BLaER1 (cell line): ENCODE measurements around the gene GADD45A.
A peak's percentile ranks its signal among the peaks of the same experiment; 100 is the strongest.

Experiments used
- H3K27ac ChIP-seq: shearing (Covaris generic); formaldehyde crosslinking; 2 replicates; pipeline ENCODE4 v1.8.1; 2022
- H3K27me3 ChIP-seq: shearing (Covaris generic); formaldehyde crosslinking; 2 replicates; pipeline ENCODE4 v1.8.1; 2022
- H3K36me3 ChIP-seq: shearing (Covaris generic); formaldehyde crosslinking; 2 replicates; pipeline ENCODE4 v1.8.1; 2022
- H3K4me1 ChIP-seq: shearing (Covaris generic); formaldehyde crosslinking; 2 replicates; pipeline ENCODE4 v1.8.1; 2022
- H3K4me2 ChIP-seq: shearing (Covaris generic); formaldehyde crosslinking; 2 replicates; pipeline ENCODE4 v1.8.1; 2022
- H3K4me3 ChIP-seq: shearing (Covaris generic); formaldehyde crosslinking; 2 replicates; pipeline ENCODE4 v1.8.1; 2022
- H3K9ac ChIP-seq: shearing (Covaris generic); formaldehyde crosslinking; 2 replicates; pipeline ENCODE4 v1.8.1; 2022
- H3K9me3 ChIP-seq: shearing (Covaris generic); formaldehyde crosslinking; 2 replicates; pipeline ENCODE4 v1.8.1; 2022
- H4K20me1 ChIP-seq: shearing (Covaris generic); formaldehyde crosslinking; 2 replicates; pipeline ENCODE4 v1.8.1; 2022
- Cebpa-rat ChIP-seq: shearing (Covaris generic); IDR thresholded peaks from 2 replicates; pipeline ENCODE4 v1.8.1; 2022

GADD45A gene

DNA sequence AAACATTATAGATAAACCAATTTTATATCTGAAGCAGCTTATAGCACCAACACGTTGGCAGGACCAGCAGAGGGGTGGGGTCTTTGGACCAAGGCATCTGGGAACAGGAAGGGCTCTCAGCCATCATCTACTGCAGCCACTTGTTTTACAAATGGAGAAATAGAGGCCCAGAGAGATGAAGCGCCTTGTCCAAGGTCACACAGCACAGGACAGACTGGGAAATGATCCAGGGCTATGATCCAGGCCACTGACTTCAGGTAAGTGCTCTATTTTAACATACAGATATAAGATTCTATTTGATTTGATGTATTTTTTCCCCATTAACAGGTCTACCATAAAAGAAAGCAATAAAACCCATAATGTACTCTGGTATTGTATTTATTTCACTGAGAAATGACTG, 16.9 kb downstream of the GADD45A start:
- no peak overlapping the region for H3K9ac ChIP-seq
- no peak overlapping the region for H3K4me3 ChIP-seq

DNA sequence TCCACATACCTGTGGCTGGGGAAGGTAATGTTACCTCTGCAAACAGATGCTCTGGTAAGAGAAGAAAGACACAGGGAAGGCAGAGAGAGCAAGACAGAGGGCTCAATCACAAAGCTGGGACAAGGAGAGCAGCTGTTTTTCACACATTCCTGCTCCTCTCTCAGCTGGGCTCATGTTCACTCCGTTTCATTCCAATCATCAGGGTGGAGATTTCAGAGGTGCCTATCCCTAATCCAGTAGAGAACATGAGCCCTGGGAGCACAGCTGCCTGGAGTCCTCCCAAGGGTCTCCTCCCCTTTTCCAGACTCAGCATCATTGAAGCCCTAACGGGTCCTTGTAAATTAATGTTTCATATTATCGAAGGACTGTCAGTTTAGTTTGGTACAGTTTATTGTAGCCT, 19.4 kb downstream of the GADD45A start:
- no peak overlapping the region for H3K4me3 ChIP-seq
- H3K9ac ChIP-seq: no peak overlapping the region
- no peak overlapping the region for H3K4me2 ChIP-seq
- no peak for TF ChIP-seq Cebpa-rat
- H3K36me3 ChIP-seq: peaks cover 6% of the 10 kb centered on the region; the same call in 1 of the 2 replicates
- H3K9me3 ChIP-seq: no peaks in the 10 kb centered on the region
- H3K27me3 ChIP-seq: no peaks in the 10 kb centered on the region
- H4K20me1 ChIP-seq: no peaks in the 10 kb centered on the region
- H3K27ac ChIP-seq: no peak overlapping the region
- H3K4me1 ChIP-seq: no peaks in the 10 kb centered on the region

More for the DNA sequence above, 16.9 kb downstream of the GADD45A start:
- no peaks in the 10 kb centered on the region for H4K20me1 ChIP-seq
- H3K4me2 ChIP-seq: no peak overlapping the region
- H3K36me3 ChIP-seq: peaks cover 6% of the 10 kb centered on the region; the same call in 1 of the 2 replicates
- no peaks in the 10 kb centered on the region for H3K4me1 ChIP-seq
- no peaks in the 10 kb centered on the region for H3K27me3 ChIP-seq
- no peak for TF ChIP-seq Cebpa-rat
- H3K9me3 ChIP-seq: no peaks in the 10 kb centered on the region
- no peak overlapping the region for H3K27ac ChIP-seq

DNA sequence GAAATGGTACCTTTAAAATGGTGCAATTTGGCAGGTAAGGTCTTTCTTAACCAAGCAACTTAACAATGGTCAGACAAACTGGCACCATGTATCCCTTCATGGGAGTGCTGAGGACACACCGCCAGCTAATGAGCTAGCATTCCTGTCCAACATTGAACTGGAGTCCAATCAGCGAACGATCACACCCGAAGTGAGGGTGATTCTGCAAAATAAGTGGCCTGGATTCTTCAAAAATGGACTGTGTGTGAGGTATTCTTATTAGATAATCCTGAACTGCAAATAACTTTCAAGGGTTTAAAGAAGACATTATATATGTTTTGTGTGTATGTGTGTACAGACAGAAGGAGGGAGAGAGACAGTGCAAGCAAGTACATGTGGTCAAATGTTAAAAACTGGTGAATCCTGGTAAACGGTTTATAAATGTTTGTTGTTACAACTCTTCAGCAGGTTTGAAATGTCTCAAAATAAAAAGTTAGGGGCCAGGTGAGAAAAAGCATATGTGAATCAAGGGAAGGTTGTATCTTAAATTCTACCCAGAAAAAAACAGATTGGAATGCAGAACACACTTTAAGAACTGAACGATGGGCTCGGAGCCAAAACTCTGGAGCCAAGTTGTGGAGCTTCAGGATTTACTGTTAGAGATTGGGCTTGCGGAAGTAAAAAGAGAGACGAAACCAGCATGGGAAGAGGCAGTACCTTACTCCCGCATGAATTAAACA, 20.9 kb downstream of the GADD45A start:
- no peak overlapping the region for H3K27ac ChIP-seq
- H3K4me3 ChIP-seq: no peak overlapping the region
- no peak overlapping the region for H3K9ac ChIP-seq
- peaks cover 6% of the 10 kb centered on the region; the same call in 1 of the 2 replicates for H3K36me3 ChIP-seq
- no peaks in the 10 kb centered on the region for H3K27me3 ChIP-seq
- H3K4me2 ChIP-seq: no peak overlapping the region
- no peaks in the 10 kb centered on the region for H3K9me3 ChIP-seq
- no peaks in the 10 kb centered on the region for H4K20me1 ChIP-seq
- H3K4me1 ChIP-seq: peaks cover 6% of the 10 kb centered on the region
- TF ChIP-seq Cebpa-rat: no peak

DNA sequence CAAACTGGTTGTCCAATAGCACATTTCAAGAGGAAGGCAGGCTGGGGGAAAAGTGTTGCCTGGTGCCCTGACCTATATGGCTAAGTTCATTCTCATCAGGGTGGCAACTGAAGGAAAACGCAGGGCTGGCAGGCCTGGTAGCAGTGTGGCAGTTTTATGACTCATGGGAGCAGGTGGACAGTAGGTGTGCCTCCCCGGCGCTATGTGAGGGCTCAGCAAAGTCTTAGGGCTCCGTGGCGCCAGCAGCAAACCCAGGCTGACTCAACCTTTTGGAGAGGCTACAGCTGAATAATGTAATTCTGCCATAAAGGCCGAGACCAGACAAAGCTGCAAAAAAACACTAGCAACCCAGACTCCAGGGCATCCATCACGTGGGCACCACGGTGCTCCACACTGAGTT, 23.6 kb downstream of the GADD45A start:
- Histone ChIP-seq H4K20me1 (no peaks in the 10 kb centered on the region), H3K4me3 (no peak overlapping the region), H3K4me1 (peaks cover 33% of the 10 kb centered on the region)

DNA sequence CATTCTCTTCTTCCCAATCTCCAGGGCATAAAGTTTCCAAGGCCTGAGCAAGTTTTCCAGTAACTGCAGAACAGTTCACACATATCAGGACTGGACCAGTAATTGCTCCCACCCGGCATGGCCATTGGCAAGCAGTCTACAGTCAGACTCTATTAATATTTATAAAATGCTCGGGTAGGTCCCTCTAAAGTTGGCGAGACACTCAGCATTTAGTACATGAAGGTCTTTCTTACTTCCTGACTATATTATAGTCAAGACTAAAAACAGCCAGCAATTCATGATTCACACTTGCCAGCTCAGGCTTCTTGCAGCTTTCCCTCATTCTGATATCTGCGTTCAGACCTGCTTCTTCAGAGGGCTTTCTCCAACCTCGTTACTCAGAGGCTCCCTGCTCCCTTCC, 25.4 kb downstream of the GADD45A start:
- no peak overlapping the region for H3K9ac ChIP-seq
- no peaks in the 10 kb centered on the region for H3K27me3 ChIP-seq
- H4K20me1 ChIP-seq: no peaks in the 10 kb centered on the region
- H3K36me3 ChIP-seq: no peaks in the 10 kb centered on the region
- H3K4me3 ChIP-seq: no peak overlapping the region
- no peak for TF ChIP-seq Cebpa-rat
- no peak overlapping the region for H3K27ac ChIP-seq
- peaks cover 38% of the 10 kb centered on the region for H3K4me1 ChIP-seq
- H3K9me3 ChIP-seq: no peaks in the 10 kb centered on the region
- H3K4me2 ChIP-seq: 0 out of 2 replicates have a peak overlapping the region, but pooled peaks have one; percentile 65

More for the DNA sequence above, 23.6 kb downstream of the GADD45A start:
- Histone ChIP-seq H3K36me3 (peaks cover 6% of the 10 kb centered on the region; the same call in 1 of the 2 replicates), H3K9me3 (no peaks in the 10 kb centered on the region), H3K9ac (no peak overlapping the region), H3K27ac (no peak overlapping the region), H3K27me3 (no peaks in the 10 kb centered on the region), H3K4me2 (no peak overlapping the region)
- TF ChIP-seq Cebpa-rat: no peak

DNA sequence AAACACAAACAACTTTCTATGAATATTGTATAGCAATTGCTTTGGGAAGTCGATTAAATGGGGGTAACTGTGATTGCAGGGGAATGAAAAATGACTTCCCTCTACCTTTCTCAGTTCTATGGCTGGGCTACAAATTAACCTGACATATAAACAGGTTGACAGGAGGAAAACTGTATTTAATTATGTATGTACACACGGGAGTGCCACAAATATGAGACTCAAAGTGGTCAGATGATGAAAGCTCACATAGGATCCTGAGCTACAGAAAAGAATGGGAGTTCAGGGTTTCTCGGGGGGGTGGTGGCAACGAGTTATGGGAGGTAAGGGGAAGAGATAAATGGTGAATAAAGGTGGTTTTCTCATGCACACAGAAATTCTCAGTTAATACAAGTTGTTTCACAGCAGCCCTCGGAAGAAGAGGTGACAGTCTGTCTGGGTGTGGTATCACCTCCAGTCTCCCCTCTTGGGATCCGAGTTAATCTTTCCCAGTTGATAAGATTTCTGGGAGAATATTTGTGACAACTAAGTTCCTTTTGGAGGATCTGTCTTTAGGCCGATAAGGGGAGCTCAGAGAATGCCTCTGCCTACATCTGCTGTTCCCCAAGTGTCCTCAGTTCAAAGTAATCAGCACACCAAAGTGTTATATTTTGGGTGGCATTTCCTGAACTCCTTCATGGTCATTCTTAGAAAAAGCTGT, 26.3 kb downstream of the GADD45A start:
- no peak overlapping the region for H3K9ac ChIP-seq
- H3K4me2 ChIP-seq: peak overlapping the region; percentile 65
- 0 out of 2 replicates have a peak overlapping the region, but pooled peaks have one; percentile 20 for H3K27ac ChIP-seq
- no peaks in the 10 kb centered on the region for H3K27me3 ChIP-seq
- TF ChIP-seq Cebpa-rat: no peak
- no peaks in the 10 kb centered on the region for H4K20me1 ChIP-seq
- H3K36me3 ChIP-seq: no peaks in the 10 kb centered on the region
- H3K4me3 ChIP-seq: no peak overlapping the region
- H3K9me3 ChIP-seq: no peaks in the 10 kb centered on the region
- H3K4me1 ChIP-seq: peaks cover 38% of the 10 kb centered on the region

DNA sequence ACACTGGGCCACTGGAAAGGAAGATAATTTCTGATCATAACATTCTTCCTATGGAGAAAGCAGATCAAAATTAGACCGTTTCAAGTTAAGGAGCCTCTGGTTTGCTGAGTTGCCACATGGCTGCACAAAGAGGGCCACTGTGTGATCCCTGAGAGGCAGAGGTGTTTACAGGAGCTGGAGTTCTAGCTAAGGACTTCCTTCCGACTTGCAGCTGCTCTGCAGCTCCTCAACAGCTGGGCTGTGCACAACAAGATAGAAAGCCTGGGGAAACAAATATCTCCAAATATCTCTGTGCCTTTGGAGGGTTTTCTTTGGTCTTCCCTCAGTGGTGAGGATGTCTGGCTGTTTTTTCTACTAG, 26.8 kb downstream of the GADD45A start:
- Histone ChIP-seq H3K4me1 (peaks cover 38% of the 10 kb centered on the region), H3K9ac (no peak overlapping the region), H4K20me1 (no peaks in the 10 kb centered on the region), H3K36me3 (no peaks in the 10 kb centered on the region), H3K27me3 (no peaks in the 10 kb centered on the region), H3K4me3 (no peak overlapping the region), H3K9me3 (no peaks in the 10 kb centered on the region), H3K4me2 (peak overlapping the region; percentile 65), H3K27ac (0 out of 2 replicates have a peak overlapping the region, but pooled peaks have one; percentile 20)
- no peak for TF ChIP-seq Cebpa-rat

DNA sequence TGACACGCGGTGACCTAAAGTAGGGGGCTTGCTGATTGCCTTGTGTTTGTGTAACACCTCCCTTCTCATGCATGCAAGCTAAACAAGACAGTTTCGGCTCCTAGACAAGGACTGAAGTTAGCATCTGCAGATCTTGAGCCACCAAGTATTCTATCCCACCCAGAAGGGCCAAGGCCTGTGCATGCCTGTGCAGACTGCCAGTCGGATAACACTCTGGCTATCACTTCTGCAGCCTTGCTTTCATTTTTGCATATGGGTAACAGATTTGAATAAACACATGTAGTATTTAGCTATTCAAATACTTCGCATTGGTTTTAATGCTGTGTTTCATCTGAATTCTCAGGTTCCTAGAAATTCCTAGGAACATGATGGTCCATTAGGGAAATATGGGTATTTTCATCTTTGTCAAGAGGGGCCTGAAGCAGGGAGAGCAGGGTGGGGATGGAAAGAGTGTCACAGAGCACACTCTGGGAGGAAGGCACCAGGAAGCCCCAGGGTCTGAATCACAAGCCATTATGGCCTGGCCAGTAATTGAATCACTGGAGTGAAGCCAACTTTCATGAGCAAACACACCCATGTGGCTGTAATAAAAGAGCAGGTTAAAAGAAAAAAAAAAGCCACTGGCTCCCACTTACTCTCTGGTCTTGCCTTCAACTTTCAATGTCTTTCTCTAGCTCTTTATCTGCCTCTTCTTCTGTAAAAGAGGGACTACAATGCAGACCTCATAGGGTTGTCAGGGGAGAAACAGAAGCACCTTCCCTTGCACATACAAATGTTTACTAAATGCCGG, 28.3 kb downstream of the GADD45A start:
- Histone ChIP-seq H4K20me1 (no peaks in the 10 kb centered on the region), H3K27me3 (no peaks in the 10 kb centered on the region), H3K4me1 (peaks cover 38% of the 10 kb centered on the region), H3K9me3 (no peaks in the 10 kb centered on the region), H3K9ac (no peak overlapping the region), H3K36me3 (no peaks in the 10 kb centered on the region), H3K27ac (no peak overlapping the region), H3K4me2 (peak overlapping the region; percentile 65), H3K4me3 (no peak overlapping the region)
- no peak for TF ChIP-seq Cebpa-rat

DNA sequence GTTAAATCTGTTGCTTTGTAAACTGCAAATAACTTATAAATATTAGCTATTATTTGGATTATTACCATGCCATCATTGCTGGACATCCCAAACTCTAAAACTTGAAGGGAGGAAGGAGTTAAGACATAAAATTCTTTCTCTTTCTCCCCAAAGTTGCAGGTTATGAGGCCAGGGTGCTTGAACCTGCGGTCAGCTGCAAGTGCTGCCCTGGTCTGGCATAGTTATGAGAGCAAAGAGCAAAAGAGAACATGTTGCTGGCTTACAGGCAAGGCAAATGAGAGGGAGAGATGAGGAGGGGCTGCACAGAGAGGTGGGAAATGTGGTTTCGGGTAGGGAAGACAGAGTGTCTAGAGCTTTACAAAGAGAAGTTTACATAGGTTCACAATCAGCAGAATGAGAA, 30.8 kb downstream of the GADD45A start:
- Histone ChIP-seq H3K4me1 (peaks cover 41% of the 10 kb centered on the region), H3K9ac (no peak overlapping the region), H3K4me2 (no peak overlapping the region), H4K20me1 (no peaks in the 10 kb centered on the region), H3K36me3 (no peaks in the 10 kb centered on the region), H3K9me3 (no peaks in the 10 kb centered on the region), H3K4me3 (no peak overlapping the region), H3K27ac (no peak overlapping the region), H3K27me3 (no peaks in the 10 kb centered on the region)
- TF ChIP-seq Cebpa-rat: no peak
